GM21360 (cell line): ENCODE data around the gene SS18L1.

Source experiments
- ATAC-seq: cut with Tn5 transposase; IDR thresholded peaks from one replicate; pipeline ENCODE4 v1.9.1; 2021; ENCODE audit warnings: mild to moderate bottlenecking, moderate library complexity; ENCODE audit not compliant: unreplicated experiment

SS18L1 gene

GRCh38 chr20:62151835-62152364, 8.3 kb downstream of the SS18L1 start:
- no peak for ATAC-seq

GRCh38 chr20:62155428-62156253, 12.1 kb downstream of the SS18L1 start:
- ATAC-seq: no peak

GRCh38 chr20:62156254-62156556, 12.6 kb downstream of the SS18L1 start:
- ATAC-seq: no peak

- peak; percentile 53 for ATAC-seq
Measured at GRCh38 chr20:62156592-62157386, 13.2 kb downstream of the SS18L1 start.

- ATAC-seq: no peak
Measured at GRCh38 chr20:62157387-62158087, 14.0 kb downstream of the SS18L1 start.

- ATAC-seq: no peak
Measured at GRCh38 chr20:62158088-62158400, 14.5 kb downstream of the SS18L1 start.

GRCh38 chr20:62158541-62158940, 15.0 kb downstream of the SS18L1 start:
- no peak for ATAC-seq

GRCh38 chr20:62159052-62159451, 15.5 kb downstream of the SS18L1 start:
- ATAC-seq: no peak

GRCh38 chr20:62159839-62160238, 16.3 kb downstream of the SS18L1 start:
- ATAC-seq: no peak

- ATAC-seq: no peak
Measured at GRCh38 chr20:62160253-62160652, 16.7 kb downstream of the SS18L1 start.

GRCh38 chr20:62160876-62161275, 17.3 kb downstream of the SS18L1 start:
- ATAC-seq: no peak

GRCh38 chr20:62161347-62161746, 17.8 kb downstream of the SS18L1 start:
- ATAC-seq: no peak

GRCh38 chr20:62162765-62163484, 19.4 kb downstream of the SS18L1 start:
- no peak for ATAC-seq

GRCh38 chr20:62163485-62163865, 19.9 kb downstream of the SS18L1 start:
- ATAC-seq: no peak

- no peak for ATAC-seq
Measured at GRCh38 chr20:62163986-62164762, 20.6 kb downstream of the SS18L1 start.

- ATAC-seq: no peak
Measured at GRCh38 chr20:62164879-62165761, 21.6 kb downstream of the SS18L1 start.

GRCh38 chr20:62165762-62166399, 22.3 kb downstream of the SS18L1 start:
- ATAC-seq: no peak

GRCh38 chr20:62167474-62167873, 23.9 kb downstream of the SS18L1 start:
- no peak for ATAC-seq

- ATAC-seq: no peak
Measured at GRCh38 chr20:62168061-62168460, 24.5 kb downstream of the SS18L1 start.
